Ovary (tissue), 9 donors: ENCODE data around the gene ADAMTS2. TPM values are rescaled to one million over a fixed set of nuclear protein-coding genes. Genes with fewer than 3 reads are reported as not detected.

ENCODE experiments used
- DNase-seq, 5 donors: peaks; one replicate each; pipeline ENCODE4 v3.0.0-alpha.2; 2019 to 2020
- H3K27ac ChIP-seq, 2 donors: fragments of 200-600 bp; one replicate each; pipeline versions ENCODE4 v1.5.1 to v1.8.0; 2019 to 2022
- H3K27me3 ChIP-seq: fragments of 200-600 bp; one replicate; pipeline ENCODE4 v1.8.0; 2022
- H3K36me3 ChIP-seq: fragments of 200-600 bp; sonication (generic); one replicate; pipeline ENCODE4 v1.5.1; 2019
- H3K4me1 ChIP-seq: one replicate; pipeline ENCODE4 v1.8.1; 2013; ENCODE audit warnings: mild to moderate bottlenecking, moderate library complexity; ENCODE audit not compliant: insufficient read depth
- H3K4me3 ChIP-seq: fragments of 200-600 bp; sonication (generic); one replicate; pipeline ENCODE4 v1.5.1; 2017
- H3K9me3 ChIP-seq, 2 donors: fragments of 200-600 bp in 1 of 2; sonication (generic) in 1 of 2; one replicate each; pipeline versions ENCODE4 v1.5.1 to v1.8.1; 2013 to 2019; ENCODE audit warnings: mild to moderate bottlenecking in 1 of 2, moderate library complexity in 1 of 2
- EP300 ChIP-seq: sonication (generic); formaldehyde crosslinking; IDR thresholded peaks from one replicate; pipeline ENCODE4 v1.6.1; 2017; ENCODE audit warnings: antibody characterized with exemption
- POLR2A ChIP-seq: fragments of 450-650 bp; IDR thresholded peaks from one replicate; pipeline ENCODE4 v1.6.1; 2017; ENCODE audit warnings: antibody characterized with exemption, mild to moderate bottlenecking, moderate library complexity
- WGBS, 3 donors: extraction: QIAGEN DNeasy Blood & Tissue Kit in 1 of 3; methylation state at CpG; one replicate each; pipeline versions ENCODE4 v1.1.5 to v1.1.7; 2013 to 2017; 5-methylcytosine and 5-hydroxymethylcytosine counted together
- intact Hi-C, 4 donors: fragments of 100-400 bp; cut with DNase I; formaldehyde crosslinking; loops; one replicate each; pipeline versions ENCODE4 v1.11.0 to v1.15.1; 2022 to 2023
- polyA plus RNA-seq, 2 donors: library from polyadenylated mRNA; stranded (reverse); fragments of 200-250 nt in 1 of 2; fragments of 350-450 nt in 1 of 2; fragmentation: Illumina TruSeq in 1 of 2; extraction: RNeasy Lipid Tissue Mini Kit (QIAGEN cat#74804) in 1 of 2; gene quantifications; one replicate each; pipeline ENCODE4 v1.2.3, GENCODE V29; 2013 to 2014
- total RNA-seq, 7 donors: library from RNA; depleted of rRNA in 2 of 7; stranded (reverse); fragments of >200 nt in 2 of 7; fragmentation: NEBNext Ultra II Directional in 3 of 7; extraction: Animal tissue kit (Norgen Biotek cat#: 25700) in 3 of 7; gene quantifications; one replicate each; pipeline versions ENCODE4 v1.1.0 to v1.2.4, GENCODE V29; 2016 to 2023
- TF ChIP-seq, protein P1 (sequence below), 3 donors: fragments of 450-650 bp in 2 of 3; fragments of 200-600 bp in 1 of 3; IDR thresholded peaks; one replicate each; pipeline versions ENCODE4 v1.5.1 to v1.8.0; 2016 to 2022; ENCODE audit warnings: antibody characterized with exemption in 3 of 3, mild to moderate bottlenecking in 1 of 3
- donor health status: DM: no; HTN: no; CAD: no; lungs with moderate emphysema.
- donor health status: DM: no; HTN: no; CAD: no.
- donor health status: Bipolar disorder and iron deficiency.
- donor health status: DM: yes; HTN: yes; CAD: no.
- donor health status: DM: no; HTN: no; CAD: no.
- donor health status: DM: yes; HTN: yes; CAD: no.

ADAMTS2 gene
- total and polyA plus RNA-seq, 9 donors, result 7.9 to 31.8 (median 11.5) TPM

DNA sequence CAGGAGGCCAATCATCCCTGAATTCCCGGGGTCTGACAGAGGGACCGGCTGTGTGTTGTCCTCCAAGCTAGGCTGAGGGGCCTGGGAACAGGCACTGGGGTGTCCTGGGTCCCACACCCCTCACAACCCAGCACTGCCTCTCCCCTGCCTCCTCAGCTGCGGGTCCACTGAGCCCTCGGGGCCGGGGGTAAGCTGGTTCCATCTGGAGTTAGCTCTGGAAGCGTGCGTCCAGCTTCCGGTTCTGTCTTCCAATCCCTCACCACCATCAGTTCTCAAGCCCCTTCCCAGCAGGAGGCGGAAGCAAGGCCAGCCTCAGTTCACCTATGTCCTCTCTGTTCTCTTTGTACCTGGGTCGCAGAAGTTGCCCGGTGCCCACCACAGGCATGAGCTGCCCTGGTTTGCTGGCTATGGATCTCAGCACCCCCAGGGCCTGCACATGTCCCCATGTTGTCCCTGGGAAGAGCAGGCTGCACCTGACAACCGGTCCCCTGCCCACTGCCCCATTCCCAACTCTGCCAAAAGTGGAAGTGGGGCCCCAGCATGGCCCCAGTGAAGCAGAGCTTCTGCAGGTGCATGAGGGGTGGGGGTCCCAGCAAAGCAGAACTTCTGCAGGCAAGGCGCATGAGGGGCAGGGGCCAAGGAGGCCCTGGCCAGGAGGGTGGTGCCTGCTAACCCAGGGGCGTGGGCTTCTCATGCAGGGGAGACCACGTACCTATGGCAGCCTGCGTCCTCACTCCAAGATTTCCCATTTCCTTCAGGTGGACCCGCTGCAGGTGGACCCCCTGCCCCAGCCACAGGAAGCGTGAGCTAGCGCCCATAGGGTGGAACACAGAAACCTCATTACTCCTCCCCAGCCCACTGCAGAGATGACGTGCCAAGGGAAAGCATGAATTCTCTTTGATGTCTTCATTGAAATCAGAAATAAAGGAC, 173.2 kb downstream of the ADAMTS2 start:
- intact Hi-C loops, result no loop called here
- Histone ChIP-seq H3K4me1 (no peaks in the 10 kb centered on the region), H3K27me3 (no peaks in the 10 kb centered on the region), H3K36me3 (no peaks in the 10 kb centered on the region), H3K27ac (no peak overlapping the region), H3K9me3 (no peaks in the 10 kb centered on the region), H3K4me3 (no peak overlapping the region)
- peak in 1 of 5 donors; percentile 7 for DNase-seq
- no peak for TF ChIP-seq POLR2A
- 89 to 94% (median 93%) methylated on average over 19 to 20 of the region's 20 CpGs for WGBS, 3 donors

DNA sequence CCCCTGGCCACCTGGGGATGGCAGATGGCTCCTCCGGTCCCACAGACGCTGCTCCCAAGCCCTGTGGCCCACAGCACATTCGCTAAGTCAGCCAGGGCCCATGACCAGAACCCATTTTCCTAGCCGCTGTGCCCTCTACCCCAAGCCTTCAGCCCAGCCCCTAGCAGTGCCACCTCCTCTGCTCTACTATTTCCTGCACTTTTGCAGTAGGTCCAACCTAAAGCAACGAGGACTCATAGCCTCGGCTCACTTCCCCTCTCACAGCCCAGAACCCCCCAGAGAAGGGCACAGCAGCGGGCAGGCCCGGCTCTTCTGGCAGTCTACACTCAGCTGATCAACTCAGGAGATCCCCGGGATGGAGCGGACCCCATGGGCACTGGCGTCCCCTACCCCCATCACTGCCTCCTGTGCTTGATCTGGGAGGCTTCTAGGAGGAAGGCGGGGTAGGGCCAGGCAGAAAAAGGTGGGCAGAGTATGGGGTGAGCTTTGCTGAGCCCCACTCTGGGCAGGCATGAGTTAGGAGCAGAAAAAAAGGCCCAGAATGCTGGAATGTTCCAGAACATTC, 173.9 kb downstream of the ADAMTS2 start:
- Histone ChIP-seq H3K36me3 (no peaks in the 10 kb centered on the region), H3K27me3 (no peaks in the 10 kb centered on the region), H3K4me1 (no peaks in the 10 kb centered on the region), H3K9me3 (no peaks in the 10 kb centered on the region), H3K27ac (no peak overlapping the region), H3K4me3 (no peak overlapping the region)
- intact Hi-C loops, result no loop called here
- TF ChIP-seq, protein P1, sequence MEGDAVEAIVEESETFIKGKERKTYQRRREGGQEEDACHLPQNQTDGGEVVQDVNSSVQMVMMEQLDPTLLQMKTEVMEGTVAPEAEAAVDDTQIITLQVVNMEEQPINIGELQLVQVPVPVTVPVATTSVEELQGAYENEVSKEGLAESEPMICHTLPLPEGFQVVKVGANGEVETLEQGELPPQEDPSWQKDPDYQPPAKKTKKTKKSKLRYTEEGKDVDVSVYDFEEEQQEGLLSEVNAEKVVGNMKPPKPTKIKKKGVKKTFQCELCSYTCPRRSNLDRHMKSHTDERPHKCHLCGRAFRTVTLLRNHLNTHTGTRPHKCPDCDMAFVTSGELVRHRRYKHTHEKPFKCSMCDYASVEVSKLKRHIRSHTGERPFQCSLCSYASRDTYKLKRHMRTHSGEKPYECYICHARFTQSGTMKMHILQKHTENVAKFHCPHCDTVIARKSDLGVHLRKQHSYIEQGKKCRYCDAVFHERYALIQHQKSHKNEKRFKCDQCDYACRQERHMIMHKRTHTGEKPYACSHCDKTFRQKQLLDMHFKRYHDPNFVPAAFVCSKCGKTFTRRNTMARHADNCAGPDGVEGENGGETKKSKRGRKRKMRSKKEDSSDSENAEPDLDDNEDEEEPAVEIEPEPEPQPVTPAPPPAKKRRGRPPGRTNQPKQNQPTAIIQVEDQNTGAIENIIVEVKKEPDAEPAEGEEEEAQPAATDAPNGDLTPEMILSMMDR (IDR thresholded peaks at IDR 0.05), result no peak
- TF ChIP-seq EP300 (no peak), POLR2A (no peak)
- WGBS, 3 donors, result 89 to 91% (median 90%) methylated on average over 12 of the region's 12 CpGs
- peak in 1 of 5 donors; percentile 12 for DNase-seq

DNA sequence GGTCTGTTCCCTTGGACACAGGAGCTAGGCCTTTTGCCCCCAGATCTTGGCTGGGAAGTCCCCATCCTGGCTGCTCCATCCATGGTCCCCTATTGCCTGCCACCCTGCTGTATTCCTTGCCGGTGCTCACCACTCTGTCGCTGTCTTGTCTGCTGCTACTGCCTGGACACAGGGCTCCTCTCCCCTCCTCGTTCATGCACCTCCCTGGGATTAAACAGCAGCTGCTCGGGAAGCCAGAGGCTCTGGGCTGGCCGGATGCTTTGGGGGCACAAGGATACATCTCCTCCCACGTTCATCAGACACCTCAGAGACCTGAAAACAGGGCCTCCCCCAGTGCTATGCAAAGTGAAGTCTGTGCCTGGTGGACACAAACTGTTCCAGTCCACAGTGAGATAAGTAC, 174.7 kb downstream of the ADAMTS2 start:
- Histone ChIP-seq H3K36me3 (no peaks in the 10 kb centered on the region), H3K9me3 (no peaks in the 10 kb centered on the region), H3K4me3 (no peak overlapping the region), H3K27ac (no peak overlapping the region), H3K4me1 (no peaks in the 10 kb centered on the region), H3K27me3 (no peaks in the 10 kb centered on the region)
- TF ChIP-seq, protein P1 (IDR thresholded peaks at IDR 0.05), result no peak
- TF ChIP-seq EP300 (no peak), POLR2A (no peak)
- WGBS, 3 donors, result 25 to 38% (median 25%) methylated on average over 6 of the region's 6 CpGs
- peak in 1 of 5 donors; percentile 2 for DNase-seq
- intact Hi-C loops, result no loop called here

DNA sequence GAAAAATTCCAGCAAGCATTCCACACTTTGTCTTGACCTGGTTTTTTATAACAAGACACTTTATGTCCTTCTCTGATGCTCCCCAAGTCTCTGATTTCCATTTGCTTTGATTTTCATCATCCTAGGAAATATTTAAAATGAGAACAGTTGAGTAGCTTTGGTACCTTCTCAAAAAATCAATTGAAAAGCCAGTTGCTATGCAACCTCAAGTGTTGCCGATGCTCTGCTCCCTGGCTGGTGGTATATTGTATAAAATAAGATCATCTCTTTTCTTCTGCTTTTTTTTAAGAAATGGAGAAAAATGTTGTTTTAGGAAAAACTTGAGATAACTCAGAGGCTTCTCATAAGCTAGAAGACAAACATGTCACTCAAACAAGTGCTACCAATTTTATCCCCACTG, 175.4 kb downstream of the ADAMTS2 start:
- H3K4me1 ChIP-seq, result no peaks in the 10 kb centered on the region
- 56 to 66% (median 59%) methylated on average over 1 of the region's 1 CpG for WGBS, 3 donors
- no peak for DNase-seq
- no peaks in the 10 kb centered on the region for H3K36me3 ChIP-seq
- H3K27me3 ChIP-seq, result no peaks in the 10 kb centered on the region
- TF ChIP-seq EP300 (no peak), POLR2A (no peak)
- TF ChIP-seq, protein P1 (IDR thresholded peaks at IDR 0.05), result no peak
- H3K9me3 ChIP-seq, result no peaks in the 10 kb centered on the region
- H3K4me3 ChIP-seq, result no peak overlapping the region
- no peak overlapping the region for H3K27ac ChIP-seq
- intact Hi-C loops, result loop anchor here (2.0 to 10.0 kb wide), 6 partner anchors 172 to 327 kb away; partner anchors contain the start of gene ADAMTS2 (in 2 of the 4)
